Measurements from ENCODE around the gene LY6G5C. TPM values are rescaled to one million over a fixed set of nuclear protein-coding genes. Genes with fewer than 3 reads are reported as not detected.

The LY6G5C gene
- total RNA-seq, 1 donor from 2014 or later: not detected

DNA sequence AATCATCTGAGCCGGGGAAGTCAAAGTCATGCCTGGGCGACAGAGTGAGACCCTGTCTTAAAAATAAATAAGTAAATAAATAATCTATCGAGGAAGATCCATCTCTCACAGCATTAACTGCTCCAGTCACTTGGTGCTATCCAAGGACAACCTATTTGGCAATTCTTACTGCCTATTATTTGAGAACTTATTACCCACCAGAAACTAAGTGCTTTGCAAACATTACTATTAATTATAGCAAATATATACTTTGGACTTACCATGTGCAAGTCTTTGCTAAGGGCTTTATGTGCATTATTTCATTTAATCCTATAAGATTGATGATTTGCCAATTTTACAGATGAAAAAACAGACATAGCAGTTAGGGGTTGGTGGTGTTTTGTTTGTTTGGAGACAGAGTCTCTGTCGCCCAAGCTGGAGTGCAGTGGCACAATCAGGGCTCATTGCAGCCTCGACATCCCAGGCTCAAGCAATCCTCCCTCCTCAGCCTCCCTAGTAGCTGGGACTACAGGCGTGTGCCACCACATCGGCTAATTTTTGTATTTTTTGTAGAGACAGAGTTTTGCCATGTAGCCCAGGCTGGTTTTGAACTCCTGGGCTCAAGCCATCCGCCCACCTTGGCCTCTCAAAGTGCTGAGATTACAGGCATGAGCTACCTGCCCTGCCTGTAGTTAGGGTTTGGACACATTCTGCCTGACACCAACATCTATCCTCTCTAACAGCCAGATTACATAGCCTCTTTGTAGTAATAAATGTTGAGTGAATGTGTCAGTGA lies 26.1 kb downstream of the LY6G5C start:
- Histone ChIP-seq H3K4me3 (ENCODE audit: low read depth, low read length) (no peak overlapping the region), H3K27me3 (ENCODE audit: control insufficient read depth, insufficient read depth, low read length) (no peaks in the 10 kb centered on the region), H3K36me3 (ENCODE audit: control insufficient read depth, insufficient read depth, low read length) (peaks cover 4% of the 10 kb centered on the region)
- DNase-seq (ENCODE audit: low read depth): no peak
- FAIRE-seq: no peak
- TF ChIP-seq, protein P1, sequence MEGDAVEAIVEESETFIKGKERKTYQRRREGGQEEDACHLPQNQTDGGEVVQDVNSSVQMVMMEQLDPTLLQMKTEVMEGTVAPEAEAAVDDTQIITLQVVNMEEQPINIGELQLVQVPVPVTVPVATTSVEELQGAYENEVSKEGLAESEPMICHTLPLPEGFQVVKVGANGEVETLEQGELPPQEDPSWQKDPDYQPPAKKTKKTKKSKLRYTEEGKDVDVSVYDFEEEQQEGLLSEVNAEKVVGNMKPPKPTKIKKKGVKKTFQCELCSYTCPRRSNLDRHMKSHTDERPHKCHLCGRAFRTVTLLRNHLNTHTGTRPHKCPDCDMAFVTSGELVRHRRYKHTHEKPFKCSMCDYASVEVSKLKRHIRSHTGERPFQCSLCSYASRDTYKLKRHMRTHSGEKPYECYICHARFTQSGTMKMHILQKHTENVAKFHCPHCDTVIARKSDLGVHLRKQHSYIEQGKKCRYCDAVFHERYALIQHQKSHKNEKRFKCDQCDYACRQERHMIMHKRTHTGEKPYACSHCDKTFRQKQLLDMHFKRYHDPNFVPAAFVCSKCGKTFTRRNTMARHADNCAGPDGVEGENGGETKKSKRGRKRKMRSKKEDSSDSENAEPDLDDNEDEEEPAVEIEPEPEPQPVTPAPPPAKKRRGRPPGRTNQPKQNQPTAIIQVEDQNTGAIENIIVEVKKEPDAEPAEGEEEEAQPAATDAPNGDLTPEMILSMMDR (IDR thresholded peaks at IDR 0.05; ENCODE audit: insufficient read depth, low read length, severe bottlenecking): no peak

DNA sequence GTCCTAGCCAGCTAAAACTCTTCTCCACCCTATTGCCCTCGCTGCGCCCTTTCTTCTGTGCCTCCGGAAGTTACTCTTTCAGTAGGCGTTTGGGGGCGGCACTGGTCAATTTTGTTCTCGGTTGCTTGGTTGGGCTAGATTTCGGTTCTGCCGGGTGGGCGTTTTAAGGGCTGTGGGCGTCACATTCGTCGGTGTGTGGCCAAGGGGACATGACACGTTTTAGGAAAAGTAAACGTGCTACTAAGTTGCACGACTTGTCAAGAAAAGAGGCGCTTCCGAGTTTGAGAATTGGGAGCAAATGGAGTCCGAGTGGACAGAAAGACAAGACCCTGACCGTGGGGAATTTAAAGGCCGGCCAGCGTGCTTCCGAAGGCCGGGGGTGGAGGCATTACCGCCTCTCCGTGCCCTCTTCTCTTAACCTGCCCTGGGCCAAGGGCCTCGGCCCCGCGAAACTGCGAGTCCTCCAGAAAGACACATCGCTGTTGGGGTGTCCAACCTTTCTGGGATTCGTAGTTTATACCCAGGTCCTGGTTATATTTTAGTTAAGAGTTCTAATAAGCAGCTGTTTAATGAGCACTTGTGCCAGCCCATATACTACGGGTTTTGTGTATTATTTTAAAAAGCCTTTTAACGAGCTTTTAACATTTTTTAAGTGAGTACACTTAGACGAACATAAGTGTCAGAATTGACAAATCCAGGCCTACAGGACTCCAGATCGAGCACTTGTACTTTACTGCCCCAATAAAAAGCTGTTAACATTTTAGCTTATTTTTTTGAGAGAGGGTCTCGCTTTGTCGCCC lies 27.7 kb downstream of the LY6G5C start:
- peaks cover 14% of the 10 kb centered on the region for H3K36me3 ChIP-seq (ENCODE audit: control insufficient read depth, insufficient read depth, low read length)

DNA sequence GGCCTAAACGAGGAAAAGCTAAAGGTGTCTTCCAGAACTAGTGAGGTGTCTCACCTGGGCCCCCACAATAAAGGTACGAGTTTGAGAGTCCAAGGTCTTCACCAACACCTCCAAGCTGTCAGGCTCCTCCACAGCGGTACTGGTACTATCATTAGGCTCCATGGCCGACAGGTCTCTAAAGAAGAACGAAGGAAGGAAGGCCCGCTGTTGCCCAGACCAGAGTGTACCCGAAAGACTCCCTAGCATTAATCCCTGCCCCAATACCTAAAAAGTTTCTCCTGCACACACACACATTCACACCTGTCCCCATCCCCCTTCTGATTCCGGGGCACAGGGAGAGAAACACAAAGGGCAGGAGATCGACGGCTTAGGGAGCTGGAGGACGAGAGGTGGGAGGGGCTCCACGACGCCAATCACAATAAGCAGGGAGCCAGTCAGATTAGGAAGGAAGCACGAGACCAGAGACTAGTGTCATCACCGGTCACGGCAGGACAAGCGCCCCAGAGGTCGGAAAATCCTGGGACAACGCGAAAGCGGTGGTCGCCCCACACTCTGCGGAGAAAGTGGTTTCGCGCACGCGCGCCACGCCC lies 29.2 kb downstream of the LY6G5C start:
- TF ChIP-seq, protein P1 (IDR thresholded peaks at IDR 0.05; ENCODE audit: insufficient read depth, low read length, severe bottlenecking): no peak
- DNase-seq (ENCODE audit: low read depth) (peak; percentile 71), FAIRE-seq (no peak)
- peak overlapping the region; percentile 91 for H3K4me3 ChIP-seq (ENCODE audit: low read depth, low read length)
- H3K27me3 ChIP-seq (ENCODE audit: control insufficient read depth, insufficient read depth, low read length): no peaks in the 10 kb centered on the region
- peaks cover 17% of the 10 kb centered on the region for H3K36me3 ChIP-seq (ENCODE audit: control insufficient read depth, insufficient read depth, low read length)

More for the DNA sequence above, 27.7 kb downstream of the LY6G5C start:
- no peak for FAIRE-seq
- TF ChIP-seq, protein P1 (IDR thresholded peaks at IDR 0.05; ENCODE audit: insufficient read depth, low read length, severe bottlenecking): no peak
- DNase-seq (ENCODE audit: low read depth): no peak
- no peaks in the 10 kb centered on the region for H3K27me3 ChIP-seq (ENCODE audit: control insufficient read depth, insufficient read depth, low read length)
- H3K4me3 ChIP-seq (ENCODE audit: low read depth, low read length): peak overlapping the region; percentile 91

DNA sequence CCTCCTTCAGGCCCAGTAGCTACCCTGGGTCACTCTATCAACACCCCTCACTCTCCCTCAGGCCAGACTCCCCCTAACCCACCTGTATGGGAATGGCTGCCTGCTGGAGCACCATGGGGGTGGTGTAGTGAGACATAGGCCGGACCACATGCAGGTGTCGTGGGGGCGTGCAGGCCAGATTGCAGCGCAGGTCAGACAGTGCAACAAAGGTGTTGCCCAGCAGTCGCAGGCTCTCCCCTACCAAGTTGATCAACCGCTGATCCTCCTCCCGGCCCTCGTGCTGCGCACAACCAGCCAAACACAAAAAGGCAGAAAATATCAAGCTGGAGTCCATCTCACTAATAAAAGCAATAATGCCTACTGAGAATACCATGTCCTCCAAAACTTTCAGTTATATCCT lies 35.5 kb downstream of the LY6G5C start:
- DNase-seq (ENCODE audit: low read depth): no peak
- H3K27me3 ChIP-seq (ENCODE audit: control insufficient read depth, insufficient read depth, low read length): no peaks in the 10 kb centered on the region
- FAIRE-seq: no peak
- peaks cover 50% of the 10 kb centered on the region for H3K36me3 ChIP-seq (ENCODE audit: control insufficient read depth, insufficient read depth, low read length)
- TF ChIP-seq, protein P1 (IDR thresholded peaks at IDR 0.05; ENCODE audit: insufficient read depth, low read length, severe bottlenecking): no peak
- H3K4me3 ChIP-seq (ENCODE audit: low read depth, low read length): no peak overlapping the region

DNA sequence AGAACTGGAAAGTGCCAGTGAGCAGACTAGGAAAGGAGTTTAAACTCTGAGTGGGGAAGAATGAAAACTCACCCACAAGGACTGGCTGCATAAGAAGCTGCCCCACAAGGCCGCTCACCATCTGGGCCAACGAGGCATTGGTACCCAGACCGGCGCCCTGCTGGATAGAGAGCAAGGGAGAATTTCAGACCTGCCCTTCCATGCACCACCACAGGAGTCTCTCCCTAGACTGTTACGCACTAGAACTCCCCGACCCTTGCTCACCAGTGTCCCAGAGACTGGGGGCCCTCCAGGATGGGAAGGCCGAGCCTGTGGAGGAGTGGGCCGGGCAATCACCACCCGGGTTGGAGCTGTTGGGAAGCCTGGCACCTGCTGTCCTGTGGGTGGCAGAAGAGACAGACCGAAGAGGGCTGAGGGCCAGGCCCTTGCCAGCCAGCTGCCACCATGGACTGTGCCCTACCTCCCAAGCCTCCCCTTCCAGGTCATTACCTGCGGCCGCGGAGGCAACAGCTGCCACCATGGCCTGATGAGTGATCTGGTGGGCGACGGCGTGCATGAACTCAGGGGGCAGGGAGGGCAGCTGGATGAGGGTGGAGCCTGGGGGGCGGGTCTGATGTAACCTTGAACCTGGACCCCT lies 36.9 kb downstream of the LY6G5C start:
- TF ChIP-seq, protein P1 (IDR thresholded peaks at IDR 0.05; ENCODE audit: insufficient read depth, low read length, severe bottlenecking): no peak
- no peak overlapping the region for H3K4me3 ChIP-seq (ENCODE audit: low read depth, low read length)
- DNase-seq (ENCODE audit: low read depth) (no peak), FAIRE-seq (peak; percentile 50)
- no peaks in the 10 kb centered on the region for H3K27me3 ChIP-seq (ENCODE audit: control insufficient read depth, insufficient read depth, low read length)
- peaks cover 54% of the 10 kb centered on the region for H3K36me3 ChIP-seq (ENCODE audit: control insufficient read depth, insufficient read depth, low read length)
